Gastroesophageal sphincter (tissue), 3 donors: ENCODE results near the gene ANKRD65.

Experiments used
- CTCF ChIP-seq, 4 experiments: fragments of 200-600 bp in 2 of 4; fragments of 450-650 bp in 2 of 4; sonication (generic) in 1 of 4; IDR thresholded peaks; one replicate each; pipeline ENCODE4 v1.5.1; 2017 to 2019; ENCODE audit warnings: antibody characterized with exemption in 4 of 4, mild to moderate bottlenecking in 2 of 4, moderate library complexity in 2 of 4
- POLR2A ChIP-seq, 2 donors: fragments of 450-650 bp; IDR thresholded peaks; one replicate each; pipeline ENCODE4 v1.6.1; 2017; ENCODE audit warnings: antibody characterized with exemption in 2 of 2, mild to moderate bottlenecking in 2 of 2, moderate library complexity in 1 of 2

DNA sequence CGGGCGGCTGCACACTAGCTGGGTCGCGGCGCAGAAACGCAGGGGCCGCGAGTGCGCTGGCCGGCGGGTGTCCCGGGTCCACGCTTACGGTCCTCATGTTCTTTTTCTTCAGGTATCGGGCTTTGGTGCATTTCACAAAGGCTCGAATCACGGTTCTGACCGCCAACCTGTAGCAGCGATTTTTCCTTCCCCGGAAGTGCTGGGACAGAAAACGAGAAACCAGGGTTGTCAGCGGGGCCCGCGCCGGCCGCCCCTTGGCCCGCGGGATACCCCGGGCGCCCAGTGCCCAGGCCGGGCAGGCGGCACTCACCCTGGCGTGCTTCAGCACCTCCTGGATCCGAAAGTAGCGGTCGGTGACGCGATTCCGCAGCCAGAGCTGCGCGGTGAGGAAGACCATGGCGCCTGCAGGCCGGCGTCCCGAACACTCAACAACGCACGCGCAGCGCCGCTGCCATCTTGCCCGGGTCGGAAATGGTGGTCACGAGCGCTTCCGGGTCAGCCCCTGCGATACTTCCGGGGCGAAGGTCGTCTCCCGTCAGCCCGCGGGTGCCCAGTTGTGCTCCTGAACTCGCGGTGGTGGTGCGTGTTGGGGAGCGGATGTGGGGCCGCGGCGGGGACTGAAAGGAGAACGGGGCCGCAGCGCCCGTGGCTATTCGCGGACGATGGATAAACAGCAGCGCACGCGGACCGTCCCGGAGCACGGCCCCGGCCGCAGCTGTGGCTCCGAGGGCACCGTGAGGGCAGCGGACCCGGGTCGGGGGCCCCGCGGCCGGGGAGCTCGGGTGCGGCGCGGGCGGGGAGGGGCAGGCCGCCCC lies 14.0 kb downstream of the ANKRD65 start, which contains the start of gene MRPL20:
- TF ChIP-seq POLR2A (IDR thresholded peaks at IDR 0.05): peak; percentile 64 to 76
- peak in 1 of 4 experiments; percentile 9 for TF ChIP-seq CTCF (IDR thresholded peaks at IDR 0.05)
